Spleen (tissue), 7 donors: ENCODE results near the gene ITGB6.

Experiments used
- CTCF ChIP-seq, 11 experiments: fragments of 200-600 bp in 7 of 11; fragments of 450-650 bp in 4 of 11; sonication (generic) in 4 of 11; IDR thresholded peaks in 8 of 11; conservative IDR thresholded peaks in 3 of 11; 1 replicate in 7 of 11; 2 replicates in 4 of 11; pipeline versions ENCODE4 v1.4.0 to v1.8.0; 2016 to 2021; ENCODE audit warnings: antibody characterized with exemption in 11 of 11, inconsistent platforms in 4 of 11, mild to moderate bottlenecking in 1 of 11
- POLR2A ChIP-seq, 3 donors: fragments of 450-650 bp; IDR thresholded peaks; one replicate each; pipeline ENCODE4 v1.5.1; 2017; ENCODE audit warnings: antibody characterized with exemption in 3 of 3, mild to moderate bottlenecking in 1 of 3
- donor health status: DM: no; HTN: no; CAD: no; lungs with moderate emphysema.
- donor health status: DM: no; HTN: no; CAD: no.
- donor health status: DM: no; HTN: no; CAD: no.

GRCh38 chr2:160156100-160156499, 44.0 kb downstream of the ITGB6 start:
- TF ChIP-seq CTCF (IDR thresholded peaks at IDR 0.05 in 8 of 11, conservative IDR thresholded peaks at IDR 0.05 in 3 of 11) (no peak), POLR2A (IDR thresholded peaks at IDR 0.05) (no peak)
